Kidney (tissue), 14 donors: ENCODE measurements around the gene LRCOL1. TPM values are rescaled to one million over a fixed set of nuclear protein-coding genes. Genes with fewer than 3 reads are reported as not detected.

Experiments used
- DNase-seq, 5 donors: peaks; one replicate each; pipeline ENCODE4 v3.0.0-alpha.2; 2013 to 2020
- FAIRE-seq: peaks from 2 replicates; lab custom pipeline; 2012; peaks lifted over from hg19 to GRCh38; lab: Jason Lieb, UNC
- H3K27ac ChIP-seq, 2 donors: one replicate each; pipeline ENCODE4 v1.7.0; 2013; ENCODE audit warnings: low read depth in 2 of 2, low read length in 2 of 2, inconsistent platforms in 1 of 2
- H3K27me3 ChIP-seq: one replicate; pipeline ENCODE4 v1.7.1; 2013; ENCODE audit warnings: low read length, inconsistent platforms; ENCODE audit not compliant: control insufficient read depth, insufficient read depth
- H3K36me3 ChIP-seq, 3 donors: one replicate each; pipeline versions ENCODE4 v1.7.0 to v1.7.1; 2013; ENCODE audit warnings: low read length in 3 of 3, control low read depth in 1 of 3, inconsistent platforms in 1 of 3; ENCODE audit not compliant: insufficient read depth in 3 of 3, control insufficient read depth in 2 of 3
- H3K4me1 ChIP-seq, 3 donors: one replicate each; pipeline versions ENCODE4 v1.7.0 to v1.7.1; 2013; ENCODE audit warnings: low read length in 3 of 3, inconsistent platforms in 1 of 3, low read depth in 1 of 3; ENCODE audit not compliant: control insufficient read depth in 2 of 3, insufficient read depth in 2 of 3
- H3K4me3 ChIP-seq, 3 donors: one replicate each; pipeline versions ENCODE4 v1.7.0 to v1.8.1; 2013; ENCODE audit warnings: low read length in 3 of 3, control low read depth in 1 of 3, inconsistent platforms in 1 of 3
- H3K9ac ChIP-seq, 3 donors: one replicate each; pipeline versions ENCODE4 v1.7.0 to v1.7.1; 2013; ENCODE audit warnings: low read length in 3 of 3, control low read depth in 1 of 3, inconsistent platforms in 1 of 3
- H3K9me3 ChIP-seq, 3 donors: one replicate each; pipeline versions ENCODE4 v1.7.0 to v1.7.1; 2013; ENCODE audit warnings: low read length in 3 of 3, control low read depth in 1 of 3, inconsistent platforms in 1 of 3; ENCODE audit not compliant: control insufficient read depth in 2 of 3, insufficient read depth in 1 of 3
- intact Hi-C: fragments of 100-400 bp; cut with DNase I; formaldehyde crosslinking; loops from one replicate; pipeline ENCODE4 v1.11.1; 2022
- polyA plus RNA-seq: library from polyadenylated mRNA; stranded (reverse); fragments of 350-450 nt; fragmentation: Illumina TruSeq; extraction: RNeasy Lipid Tissue Mini Kit (QIAGEN cat#74804); gene quantifications from one replicate; pipeline ENCODE4 v1.2.3, GENCODE V29; 2014; ENCODE audit warnings: low read depth, low replicate concordance; ENCODE audit not compliant: insufficient read depth
- total RNA-seq: library from RNA; stranded (reverse); fragmentation: NEBNext Ultra II Directional; extraction: Animal tissue kit (Norgen Biotek cat#: 25700); gene quantifications from one replicate; pipeline ENCODE4 v1.2.1, GENCODE V29; 2021
- TF ChIP-seq, protein P1 (sequence below): IDR thresholded peaks from 3 replicates; pipeline ENCODE4 v1.5.1; 2012; ENCODE audit warnings: mild to moderate bottlenecking, moderate library complexity, borderline replicate concordance; ENCODE audit not compliant: insufficient read depth; ENCODE audit errors: extremely low read depth
- donor health status: control.
- donor health status: control.
- donor health status: control.
- donor health status: control.
- donor health status: control.
- donor health status: DM: yes; HTN: yes; CAD: no.
- donor health status: Normal renal cell carcinoma (clear cell type).

Gene LRCOL1
- total and polyA plus RNA-seq, 2 donors from 2014 or later: 1.0 to 1.8 TPM

DNA sequence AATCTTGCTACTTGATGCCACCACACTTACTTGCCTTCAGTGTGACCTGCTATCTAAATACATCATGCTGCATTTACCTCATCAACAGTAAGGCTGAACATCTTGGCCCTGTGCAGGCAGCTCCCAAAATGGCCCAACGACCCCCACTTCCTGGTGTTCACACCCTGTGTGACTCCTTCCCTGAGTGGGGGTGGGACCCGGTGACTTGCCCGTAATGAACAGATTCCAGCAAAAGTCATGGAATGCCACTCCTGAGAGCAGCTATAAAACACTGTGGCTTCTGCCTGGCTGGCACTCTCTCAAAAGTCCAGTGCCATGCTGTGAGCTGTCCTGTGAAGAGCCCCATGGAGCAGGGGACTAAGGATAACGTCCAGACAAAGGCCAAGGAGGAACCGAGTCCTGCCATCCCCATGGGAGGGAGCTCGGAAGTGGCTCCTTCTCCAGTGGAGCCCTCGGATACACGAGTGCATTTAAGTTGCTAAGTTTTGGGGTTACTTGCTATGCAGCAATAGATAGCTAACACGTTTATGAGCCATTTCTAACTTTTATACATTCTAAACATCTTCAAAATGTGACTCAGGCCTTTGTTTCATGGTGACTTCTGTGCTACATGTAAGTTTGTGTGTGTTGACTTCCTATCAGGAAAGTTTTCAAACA lies 41.2 kb upstream of the LRCOL1 start:
- H3K36me3 ChIP-seq: peaks cover 0 to 9% (median 3%) of the 10 kb centered on the region in 3 donors
- DNase-seq: peak in 1 of 5 donors; percentile 29
- no peak overlapping the region for H3K9ac ChIP-seq
- H3K27me3 ChIP-seq: no peaks in the 10 kb centered on the region
- no peak overlapping the region for H3K27ac ChIP-seq
- no peak overlapping the region for H3K4me3 ChIP-seq
- no peaks in the 10 kb centered on the region for H3K9me3 ChIP-seq
- FAIRE-seq: no peak
- intact Hi-C loops: no loop called here
- TF ChIP-seq, protein P1, sequence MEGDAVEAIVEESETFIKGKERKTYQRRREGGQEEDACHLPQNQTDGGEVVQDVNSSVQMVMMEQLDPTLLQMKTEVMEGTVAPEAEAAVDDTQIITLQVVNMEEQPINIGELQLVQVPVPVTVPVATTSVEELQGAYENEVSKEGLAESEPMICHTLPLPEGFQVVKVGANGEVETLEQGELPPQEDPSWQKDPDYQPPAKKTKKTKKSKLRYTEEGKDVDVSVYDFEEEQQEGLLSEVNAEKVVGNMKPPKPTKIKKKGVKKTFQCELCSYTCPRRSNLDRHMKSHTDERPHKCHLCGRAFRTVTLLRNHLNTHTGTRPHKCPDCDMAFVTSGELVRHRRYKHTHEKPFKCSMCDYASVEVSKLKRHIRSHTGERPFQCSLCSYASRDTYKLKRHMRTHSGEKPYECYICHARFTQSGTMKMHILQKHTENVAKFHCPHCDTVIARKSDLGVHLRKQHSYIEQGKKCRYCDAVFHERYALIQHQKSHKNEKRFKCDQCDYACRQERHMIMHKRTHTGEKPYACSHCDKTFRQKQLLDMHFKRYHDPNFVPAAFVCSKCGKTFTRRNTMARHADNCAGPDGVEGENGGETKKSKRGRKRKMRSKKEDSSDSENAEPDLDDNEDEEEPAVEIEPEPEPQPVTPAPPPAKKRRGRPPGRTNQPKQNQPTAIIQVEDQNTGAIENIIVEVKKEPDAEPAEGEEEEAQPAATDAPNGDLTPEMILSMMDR: no peak
- H3K4me1 ChIP-seq: no peaks in the 10 kb centered on the region

DNA sequence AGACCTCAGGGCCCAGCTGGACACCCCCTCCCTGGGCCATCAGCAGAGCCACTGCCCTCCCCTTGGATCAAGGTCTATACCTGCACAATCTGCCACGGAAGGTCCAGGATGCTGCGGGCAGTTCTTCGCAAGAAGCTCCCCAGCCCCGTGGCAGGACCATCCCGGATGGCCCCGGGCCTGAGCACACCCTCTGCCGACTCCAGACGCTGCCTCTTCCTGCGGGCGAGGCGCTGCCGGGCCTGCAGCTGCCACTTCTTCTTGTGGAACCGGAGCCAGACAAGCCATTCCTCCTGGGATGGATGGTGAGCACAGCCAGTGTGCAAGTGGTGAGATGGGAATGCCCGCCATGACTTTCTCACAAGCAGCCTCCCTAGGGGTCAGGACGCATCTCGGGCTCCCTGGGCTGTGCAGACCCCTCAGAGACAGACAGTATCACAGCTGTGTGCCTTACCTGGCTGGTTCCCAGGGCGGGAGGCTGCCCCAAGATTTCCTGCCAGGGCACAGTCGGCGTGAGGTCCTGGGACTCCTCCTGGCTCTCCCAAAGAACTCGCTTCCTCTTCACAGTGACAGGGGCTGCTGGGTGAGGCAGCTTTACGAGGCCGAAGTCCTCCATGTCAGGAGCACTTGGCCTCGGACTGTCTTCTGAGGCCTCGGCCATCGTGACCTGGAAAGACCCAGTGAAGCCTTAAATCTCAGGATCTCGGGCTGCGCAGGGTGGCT lies 39.0 kb upstream of the LRCOL1 start:
- no peak overlapping the region for H3K9ac ChIP-seq
- H3K36me3 ChIP-seq: peaks cover 0 to 4% (median 0%) of the 10 kb centered on the region in 3 donors
- DNase-seq (peak in 1 of 5 donors; percentile 57), FAIRE-seq (no peak)
- TF ChIP-seq, protein P1: no peak
- H3K27ac ChIP-seq: no peak overlapping the region
- no peaks in the 10 kb centered on the region for H3K9me3 ChIP-seq
- intact Hi-C loops: no loop called here
- H3K27me3 ChIP-seq: no peaks in the 10 kb centered on the region
- H3K4me3 ChIP-seq: no peak overlapping the region
- no peaks in the 10 kb centered on the region for H3K4me1 ChIP-seq

DNA sequence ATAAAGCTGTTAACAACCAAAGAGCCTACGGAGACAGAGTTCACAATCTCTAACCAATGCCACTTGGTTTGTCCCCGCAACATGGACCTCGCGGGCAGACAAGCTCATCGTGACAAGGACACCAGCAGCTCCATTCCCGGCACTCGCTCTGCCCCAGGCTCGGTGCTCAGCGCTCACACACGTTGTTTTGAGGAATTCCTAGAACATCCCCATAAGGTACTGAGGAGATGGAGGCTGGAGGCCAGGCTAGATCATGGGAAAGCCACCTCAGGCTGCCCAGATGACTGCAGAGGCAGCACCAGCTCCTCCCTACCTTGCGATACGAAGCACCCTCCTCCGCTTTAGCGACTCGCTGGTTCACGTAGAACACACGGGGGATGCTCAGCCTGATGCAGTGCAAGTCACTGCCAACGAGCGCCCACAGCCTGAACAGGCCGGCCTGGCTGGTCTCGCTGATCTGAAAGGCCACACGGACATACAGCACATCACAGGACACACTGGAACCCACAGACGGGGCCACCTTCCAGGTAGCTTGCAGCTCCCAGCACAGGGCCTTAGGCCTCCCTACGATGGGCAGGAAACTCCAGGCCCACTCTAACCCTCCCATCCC lies 38.3 kb upstream of the LRCOL1 start:
- no peak overlapping the region for H3K4me3 ChIP-seq
- no peaks in the 10 kb centered on the region for H3K4me1 ChIP-seq
- no peaks in the 10 kb centered on the region for H3K27me3 ChIP-seq
- TF ChIP-seq, protein P1: no peak
- FAIRE-seq: no peak
- intact Hi-C loops: no loop called here
- H3K9ac ChIP-seq: no peak overlapping the region
- H3K9me3 ChIP-seq: no peaks in the 10 kb centered on the region
- no peak for DNase-seq
- peaks cover 0 to 2% (median 0%) of the 10 kb centered on the region in 3 donors for H3K36me3 ChIP-seq
- H3K27ac ChIP-seq: no peak overlapping the region
